ENCODE measurements around the gene PNPLA5.

DNA sequence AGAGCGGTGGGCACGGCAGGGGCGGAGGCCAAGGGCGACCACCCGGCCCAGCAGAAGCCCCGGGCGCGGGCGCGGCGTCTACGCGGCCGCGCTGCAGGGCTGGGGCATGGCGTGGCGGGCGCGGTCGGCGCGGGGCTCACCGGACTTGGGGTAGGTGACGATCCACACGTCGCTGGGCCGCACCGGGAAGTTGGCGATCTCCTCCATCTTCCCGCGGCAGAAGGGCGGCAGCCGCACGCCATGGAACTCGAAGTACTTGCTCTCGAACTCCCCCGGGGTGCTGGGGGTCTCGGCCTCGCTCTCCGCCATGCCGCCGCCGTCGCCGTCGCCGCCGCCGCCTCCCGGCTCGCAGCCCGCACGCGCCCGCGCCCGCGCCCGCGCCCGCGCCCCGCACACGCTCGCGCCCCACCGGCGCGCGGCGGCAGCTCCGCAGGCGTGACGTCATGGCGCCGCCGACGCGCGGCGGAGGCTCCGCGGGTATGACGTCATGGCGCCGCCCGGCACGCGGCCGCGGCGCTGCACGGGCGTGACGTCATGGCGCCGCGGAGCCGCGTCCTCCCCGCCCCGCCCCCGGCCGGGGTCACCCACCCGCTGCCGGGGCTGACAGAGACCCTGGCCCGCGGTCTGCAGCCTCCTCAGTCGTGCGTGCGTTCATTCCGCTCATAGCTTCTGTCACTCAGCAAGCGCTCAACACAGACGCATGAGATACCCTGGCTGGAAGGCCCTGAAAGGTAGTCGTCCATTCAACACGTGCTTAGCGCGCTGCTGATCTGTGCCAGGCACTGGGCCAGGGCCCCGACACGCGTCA is 29.5 kb downstream of the PNPLA5 start, which contains the start of gene SULT4A1:
- TF ChIP-seq, protein P1, sequence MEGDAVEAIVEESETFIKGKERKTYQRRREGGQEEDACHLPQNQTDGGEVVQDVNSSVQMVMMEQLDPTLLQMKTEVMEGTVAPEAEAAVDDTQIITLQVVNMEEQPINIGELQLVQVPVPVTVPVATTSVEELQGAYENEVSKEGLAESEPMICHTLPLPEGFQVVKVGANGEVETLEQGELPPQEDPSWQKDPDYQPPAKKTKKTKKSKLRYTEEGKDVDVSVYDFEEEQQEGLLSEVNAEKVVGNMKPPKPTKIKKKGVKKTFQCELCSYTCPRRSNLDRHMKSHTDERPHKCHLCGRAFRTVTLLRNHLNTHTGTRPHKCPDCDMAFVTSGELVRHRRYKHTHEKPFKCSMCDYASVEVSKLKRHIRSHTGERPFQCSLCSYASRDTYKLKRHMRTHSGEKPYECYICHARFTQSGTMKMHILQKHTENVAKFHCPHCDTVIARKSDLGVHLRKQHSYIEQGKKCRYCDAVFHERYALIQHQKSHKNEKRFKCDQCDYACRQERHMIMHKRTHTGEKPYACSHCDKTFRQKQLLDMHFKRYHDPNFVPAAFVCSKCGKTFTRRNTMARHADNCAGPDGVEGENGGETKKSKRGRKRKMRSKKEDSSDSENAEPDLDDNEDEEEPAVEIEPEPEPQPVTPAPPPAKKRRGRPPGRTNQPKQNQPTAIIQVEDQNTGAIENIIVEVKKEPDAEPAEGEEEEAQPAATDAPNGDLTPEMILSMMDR (conservative IDR thresholded peaks at IDR 0.05; ENCODE audit: low read depth, low read length) = no peak
- TF ChIP-seq EZH2 (IDR thresholded peaks at IDR 0.05; ENCODE audit: low read length, unreplicated experiment) (no peak), EZH2phosphoT487 (IDR thresholded peaks at IDR 0.05; ENCODE audit: borderline replicate concordance, low read length) (no peak)
